HL-60 (cell line): ENCODE data around the gene TAF3.

ENCODE experiments used
- CTCF ChIP-seq: IDR thresholded peaks from one replicate; pipeline ENCODE4 v1.5.1; 2011; ENCODE audit warnings: low read length, control low read depth, inconsistent platforms; ENCODE audit not compliant: insufficient read depth
- POLR2AphosphoS5 ChIP-seq: IDR thresholded peaks from 2 replicates; pipeline ENCODE4 v1.6.1; 2012; ENCODE audit warnings: low read depth
- SPI1 ChIP-seq: IDR thresholded peaks from 2 replicates; pipeline ENCODE4 v1.6.1; 2012; ENCODE audit warnings: low read depth, mild to moderate bottlenecking, borderline replicate concordance

DNA sequence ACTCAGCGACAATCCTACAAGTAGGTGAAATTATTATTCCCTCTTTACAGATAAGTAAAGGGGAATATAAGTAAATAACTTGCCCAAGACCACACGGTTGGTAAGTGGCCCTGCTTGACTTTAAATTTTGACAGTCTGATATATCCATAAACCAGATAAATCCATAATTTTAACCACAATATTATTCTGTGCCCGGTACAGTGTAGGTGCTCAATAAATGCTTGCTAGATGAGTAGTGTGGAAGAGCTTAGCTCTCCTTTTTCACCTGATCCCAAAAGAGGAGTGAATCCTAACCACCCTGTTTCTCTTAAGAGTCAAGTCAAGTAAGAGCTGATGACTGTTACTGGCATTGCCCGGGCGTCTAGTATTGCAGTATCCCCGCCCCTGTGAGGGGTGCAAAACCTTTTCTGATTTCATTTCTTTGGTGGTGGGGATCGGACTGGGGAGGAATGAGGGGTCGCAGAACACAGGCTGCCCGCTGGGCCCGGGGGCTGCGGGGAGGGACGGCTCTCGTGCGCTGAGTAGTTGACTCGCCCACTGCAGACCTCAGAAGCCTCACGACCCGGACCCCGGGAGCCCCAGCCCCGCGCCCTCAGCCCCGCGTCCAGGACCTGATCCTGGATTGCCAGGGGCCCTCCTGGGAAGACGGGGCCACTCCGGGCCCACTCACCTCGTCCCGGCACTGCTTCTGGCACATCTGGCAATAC is 31.0 kb upstream of the TAF3 start:
- no peak for TF ChIP-seq CTCF
- no peak for TF ChIP-seq POLR2AphosphoS5
- no peak for TF ChIP-seq SPI1
